Hepatocyte (in vitro differentiated cells): ENCODE data around the gene VSIR. TPM values are rescaled to one million over a fixed set of nuclear protein-coding genes. Genes with fewer than 3 reads are reported as not detected.

ENCODE experiments used
- DNase-seq: peaks from one replicate; pipeline ENCODE4 v3.0.0-alpha.2; 2016; ENCODE audit warnings: low spot score
- H2AFZ ChIP-seq: fragments of 200-600 bp; sonication (generic); 2 replicates; pipeline ENCODE4 v1.6.0; 2016; ENCODE audit warnings: antibody characterized with exemption, mild to moderate bottlenecking
- H3K27ac ChIP-seq: fragments of 200-600 bp; sonication (generic); 2 replicates; pipeline ENCODE4 v1.5.1; 2016; ENCODE audit warnings: mild to moderate bottlenecking
- H3K27me3 ChIP-seq: fragments of 200-600 bp; sonication (generic); 2 replicates; pipeline ENCODE4 v1.6.1; 2016
- H3K36me3 ChIP-seq: fragments of 200-600 bp; sonication (generic); replicated peaks from 2 replicates; pipeline ENCODE4 v1.5.1; 2016; ENCODE audit warnings: low read depth; ENCODE audit not compliant: insufficient read depth
- H3K4me1 ChIP-seq: fragments of 200-600 bp; sonication (generic); 2 replicates; pipeline ENCODE4 v1.5.1; 2016; ENCODE audit warnings: mild to moderate bottlenecking, moderate library complexity; ENCODE audit not compliant: insufficient read depth
- H3K4me2 ChIP-seq: fragments of 200-600 bp; sonication (generic); 2 replicates; pipeline ENCODE4 v1.6.0; 2016
- H3K4me3 ChIP-seq: fragments of 200-600 bp; sonication (generic); 2 replicates; pipeline ENCODE4 v1.5.1; 2016; ENCODE audit warnings: mild to moderate bottlenecking
- H3K79me2 ChIP-seq: fragments of 200-600 bp; sonication (generic); 2 replicates; pipeline ENCODE4 v1.6.0; 2017; ENCODE audit warnings: mild to moderate bottlenecking
- H3K9me2 ChIP-seq: fragments of 200-600 bp; sonication (generic); replicated peaks from 2 replicates; pipeline ENCODE4 v1.6.0; 2017; ENCODE audit warnings: mild to moderate bottlenecking; ENCODE audit not compliant: insufficient read depth
- H3K9me3 ChIP-seq: fragments of 200-600 bp; sonication (generic); 2 replicates; pipeline ENCODE4 v1.5.1; 2016; ENCODE audit warnings: low read depth, mild to moderate bottlenecking
- H4K20me1 ChIP-seq: fragments of 200-600 bp; sonication (generic); 2 replicates; pipeline ENCODE4 v1.6.0; 2016; ENCODE audit warnings: mild to moderate bottlenecking; ENCODE audit not compliant: insufficient read depth, poor library complexity, severe bottlenecking
- CTCF ChIP-seq: fragments of 200-600 bp; sonication (generic); IDR thresholded peaks from 2 replicates; pipeline ENCODE4 v1.5.1; 2016; ENCODE audit warnings: antibody characterized with exemption, mild to moderate bottlenecking; ENCODE audit not compliant: poor library complexity
- EZH2 ChIP-seq: fragments of 200-600 bp; sonication (generic); IDR thresholded peaks from 2 replicates; pipeline ENCODE4 v1.6.1; 2016; ENCODE audit warnings: antibody characterized with exemption, mild to moderate bottlenecking, borderline replicate concordance
- EZH2phosphoT487 ChIP-seq: fragments of 200-600 bp; sonication (generic); IDR thresholded peaks from one replicate; pipeline ENCODE4 v1.6.1; 2018; ENCODE audit warnings: antibody characterized with exemption, mild to moderate bottlenecking, low read depth, moderate library complexity; ENCODE audit not compliant: unreplicated experiment, severe bottlenecking
- WGBS: methylation state at CpG from one replicate; pipeline ENCODE4 v1.1.6; 2016; ENCODE audit warnings: low lambda C conversion rate; ENCODE audit errors: missing lambda C conversion rate; 5-methylcytosine and 5-hydroxymethylcytosine counted together
- polyA plus RNA-seq: library from polyadenylated mRNA; unstranded; fragments of >200 nt; fragmentation: Nextera tagmentation; extraction: Ambion mirVana; gene quantifications from 2 replicates; pipeline ENCODE4 v1.2.1, GENCODE V29; 2016
- total RNA-seq: library from RNA; depleted of rRNA; stranded (reverse); fragments of >200 nt; gene quantifications from 2 replicates; pipeline ENCODE4 v1.2.3, GENCODE V29; 2014

The VSIR gene
- total and polyA plus RNA-seq, 2 experiments from 2014 or later = 13.6 to 45.5 TPM

DNA sequence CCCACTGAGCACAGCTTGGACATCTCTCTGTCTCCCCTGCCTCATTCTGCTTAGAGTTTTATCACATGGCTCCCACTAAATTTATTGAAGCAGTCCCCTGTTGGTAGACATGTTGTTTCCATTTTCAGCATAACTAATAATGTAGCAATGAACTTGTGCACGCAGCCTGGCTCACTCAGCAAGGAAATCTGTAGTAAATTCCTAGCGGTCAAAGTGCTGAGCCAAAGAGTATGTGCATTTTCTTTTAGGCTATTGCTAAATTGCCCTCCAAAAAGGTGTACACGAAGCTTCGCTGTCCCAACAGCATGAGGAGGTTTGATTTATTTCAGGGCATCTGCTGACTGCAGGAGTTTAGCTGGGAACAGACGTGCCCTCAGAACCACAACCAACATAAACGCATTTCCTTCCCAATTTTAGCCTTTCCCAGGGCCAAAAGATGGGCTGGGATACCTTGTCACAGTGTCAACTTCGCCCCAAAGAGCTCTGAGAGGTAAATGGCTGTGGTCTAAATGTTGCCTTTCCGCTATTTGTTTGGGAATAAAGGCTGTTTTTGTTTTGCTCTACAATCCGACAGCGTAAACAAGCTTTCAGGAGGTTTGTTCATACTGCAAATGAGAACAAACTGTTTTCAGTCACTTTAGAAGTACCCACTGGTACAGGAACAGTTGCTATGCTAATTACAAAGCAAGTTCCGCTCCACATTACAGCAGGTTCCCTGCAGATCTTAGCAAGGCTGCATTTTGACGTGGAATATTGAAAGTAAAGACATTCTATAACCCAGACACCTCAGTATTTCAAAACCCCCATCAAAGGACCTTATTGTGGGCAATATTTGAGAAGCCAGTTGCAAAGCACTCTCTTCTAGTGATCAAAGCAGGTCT, 16.8 kb downstream of the VSIR start:
- no peaks in the 10 kb centered on the region for H3K9me3 ChIP-seq
- TF ChIP-seq EZH2phosphoT487 (no peak), EZH2 (no peak), CTCF (no peak)
- no peak overlapping the region for H2AFZ ChIP-seq
- H3K4me1 ChIP-seq = peaks cover 14% of the 10 kb centered on the region
- H3K9me2 ChIP-seq = no peaks in the 10 kb centered on the region
- H4K20me1 ChIP-seq = no peaks in the 10 kb centered on the region
- no peak for DNase-seq
- H3K4me2 ChIP-seq = no peak overlapping the region
- no peaks in the 10 kb centered on the region for H3K27me3 ChIP-seq
- H3K4me3 ChIP-seq = no peak overlapping the region
- H3K79me2 ChIP-seq = no peaks in the 10 kb centered on the region
- H3K27ac ChIP-seq = peak overlapping the region; percentile 24
- H3K36me3 ChIP-seq = no peaks in the 10 kb centered on the region
- 70% methylated on average over 12 of the region's 12 CpGs for WGBS

GRCh38 chr10:71755179-71755879, 18.0 kb downstream of the VSIR start:
- WGBS = 88% methylated on average over 16 of the region's 16 CpGs
- Histone ChIP-seq H2AFZ (no peak overlapping the region), H3K4me1 (peaks cover 14% of the 10 kb centered on the region), H3K9me3 (no peaks in the 10 kb centered on the region), H3K27ac (no peak overlapping the region), H3K9me2 (no peaks in the 10 kb centered on the region), H4K20me1 (no peaks in the 10 kb centered on the region), H3K4me2 (no peak overlapping the region), H3K4me3 (no peak overlapping the region), H3K79me2 (no peaks in the 10 kb centered on the region), H3K27me3 (no peaks in the 10 kb centered on the region), H3K36me3 (no peaks in the 10 kb centered on the region)
- no peak for TF ChIP-seq EZH2
- TF ChIP-seq CTCF = no peak
- TF ChIP-seq EZH2phosphoT487 = no peak
- DNase-seq = no peak

DNA sequence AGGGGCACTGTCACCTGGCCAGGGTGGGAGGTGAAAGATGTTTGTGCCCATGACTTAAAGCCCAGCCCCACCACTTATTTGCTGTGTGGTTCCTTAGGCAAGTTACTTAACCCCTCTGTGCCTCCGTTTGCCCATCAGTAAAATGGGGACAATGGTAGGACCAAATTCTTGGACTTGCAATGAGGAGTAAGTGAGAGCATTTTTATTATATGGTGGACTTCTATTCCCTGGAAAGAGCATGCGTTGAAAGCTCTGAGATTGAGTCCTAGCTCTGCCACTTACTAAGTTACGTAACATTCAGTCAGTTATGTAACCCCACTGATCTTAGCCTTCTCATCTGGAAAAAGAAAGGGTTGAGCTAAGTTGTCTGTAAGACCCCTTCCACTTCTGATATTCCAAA, 18.8 kb downstream of the VSIR start:
- Histone ChIP-seq H3K27me3 (no peaks in the 10 kb centered on the region), H3K36me3 (no peaks in the 10 kb centered on the region), H3K27ac (no peak overlapping the region), H3K79me2 (no peaks in the 10 kb centered on the region), H3K4me1 (peaks cover 14% of the 10 kb centered on the region), H3K9me3 (no peaks in the 10 kb centered on the region), H3K9me2 (no peaks in the 10 kb centered on the region), H3K4me3 (no peak overlapping the region), H4K20me1 (no peaks in the 10 kb centered on the region), H3K4me2 (no peak overlapping the region), H2AFZ (no peak overlapping the region)
- TF ChIP-seq CTCF = no peak
- TF ChIP-seq EZH2 = no peak
- no peak for TF ChIP-seq EZH2phosphoT487
- no peak for DNase-seq
- 87% methylated on average over 3 of the region's 3 CpGs for WGBS
